Skeletal muscle tissue (tissue), 4 donors: ENCODE data around the gene AMZ1. TPM values are rescaled to one million over a fixed set of nuclear protein-coding genes. Genes with fewer than 3 reads are reported as not detected.

Experiments
- H3K27ac ChIP-seq: one replicate; pipeline ENCODE4 v1.7.0; 2013; ENCODE audit warnings: mild to moderate bottlenecking, low read depth, low read length, inconsistent platforms
- H3K27me3 ChIP-seq, 3 donors: one replicate each; pipeline ENCODE4 v1.7.0; 2013; ENCODE audit warnings: low read length in 3 of 3; ENCODE audit not compliant: control insufficient read depth in 3 of 3, insufficient read depth in 3 of 3
- H3K36me3 ChIP-seq, 3 donors: one replicate each; pipeline ENCODE4 v1.7.0; 2013; ENCODE audit warnings: low read length in 3 of 3; ENCODE audit not compliant: control insufficient read depth in 3 of 3, insufficient read depth in 3 of 3
- H3K4me1 ChIP-seq, 3 donors: one replicate each; pipeline ENCODE4 v1.7.0; 2013; ENCODE audit warnings: low read length in 3 of 3, mild to moderate bottlenecking in 3 of 3; ENCODE audit not compliant: control insufficient read depth in 3 of 3, insufficient read depth in 3 of 3
- H3K4me3 ChIP-seq, 3 donors: one replicate each; pipeline ENCODE4 v1.7.0; 2013; ENCODE audit warnings: low read length in 3 of 3
- H3K9ac ChIP-seq, 3 donors: one replicate each; pipeline ENCODE4 v1.7.0; 2013; ENCODE audit warnings: low read length in 3 of 3, mild to moderate bottlenecking in 3 of 3, moderate library complexity in 2 of 3, low read depth in 1 of 3
- H3K9me3 ChIP-seq, 3 donors: one replicate each; pipeline ENCODE4 v1.7.0; 2013; ENCODE audit warnings: low read length in 3 of 3; ENCODE audit not compliant: control insufficient read depth in 3 of 3
- total RNA-seq: library from RNA; depleted of rRNA; stranded (reverse); fragments of >200 nt; gene quantifications from one replicate; pipeline ENCODE4 v1.2.3, GENCODE V29; 2014
- donor health status: Osteomylitis.

Gene AMZ1
- total RNA-seq, 1 donor from 2014 or later, result under 0.01 TPM

DNA sequence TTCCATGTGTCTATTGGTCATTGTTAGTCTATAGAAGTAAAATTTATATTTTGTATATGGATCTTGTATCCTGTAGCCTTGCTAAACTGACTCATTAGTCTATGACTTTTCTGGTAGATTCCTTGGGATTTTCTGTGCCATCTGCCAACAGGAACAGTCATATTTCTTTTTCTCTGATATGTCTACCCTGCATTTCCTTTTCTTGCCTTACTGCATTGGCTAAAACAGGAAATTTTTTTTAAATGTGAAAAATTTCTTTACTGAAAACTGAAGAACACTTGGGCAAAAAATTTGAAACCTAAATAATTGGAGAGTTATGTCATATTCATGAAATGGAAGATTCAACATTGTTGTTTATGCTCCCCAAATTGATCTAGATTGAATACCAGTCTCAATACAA is 67.5 kb downstream of the AMZ1 start:
- peaks cover 32 to 33% (median 32%) of the 10 kb centered on the region in 3 donors for H3K4me1 ChIP-seq
- H3K4me3 ChIP-seq, result no peak overlapping the region
- H3K9me3 ChIP-seq, result no peaks in the 10 kb centered on the region
- no peak overlapping the region for H3K9ac ChIP-seq
- H3K27me3 ChIP-seq, result no peaks in the 10 kb centered on the region
- H3K27ac ChIP-seq, result no peak overlapping the region
- H3K36me3 ChIP-seq, result no peaks in the 10 kb centered on the region

DNA sequence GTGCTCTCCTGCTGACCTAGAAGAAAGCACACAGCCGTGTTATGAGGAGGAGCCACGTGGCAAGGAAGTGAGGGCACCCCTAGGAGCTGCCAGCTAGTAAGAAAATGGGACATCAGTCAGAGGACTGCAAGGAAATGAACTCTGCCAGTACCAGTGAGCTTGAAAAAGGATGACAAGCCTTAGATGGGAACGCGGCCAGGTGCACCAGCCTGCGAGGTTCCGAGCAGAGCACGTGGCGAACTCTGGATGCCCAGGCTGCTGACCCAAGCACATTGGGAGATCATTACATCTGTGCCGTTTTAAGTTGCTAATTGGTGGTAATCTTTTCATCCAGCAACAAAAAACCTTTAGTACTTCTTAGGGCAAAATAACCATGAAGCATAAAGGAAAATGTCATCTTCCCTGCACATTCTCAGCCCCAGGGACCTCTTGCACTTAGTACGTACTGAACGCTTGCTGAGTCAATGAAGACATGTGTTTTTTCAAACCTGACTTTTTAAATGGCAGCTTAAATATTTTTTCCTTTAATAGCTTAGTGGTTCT is 69.4 kb downstream of the AMZ1 start:
- peaks cover 50 to 52% (median 51%) of the 10 kb centered on the region in 3 donors for H3K4me1 ChIP-seq
- no peaks in the 10 kb centered on the region for H3K36me3 ChIP-seq
- H3K9ac ChIP-seq, result no peak overlapping the region
- H3K27ac ChIP-seq, result peak overlapping the region; percentile 82
- H3K9me3 ChIP-seq, result no peaks in the 10 kb centered on the region
- no peaks in the 10 kb centered on the region for H3K27me3 ChIP-seq
- H3K4me3 ChIP-seq, result peak overlapping the region; percentile 4 to 22 (median 14)

- peak overlapping the region in 2 of 3 donors; percentile 24 to 26 for H3K9ac ChIP-seq
These were observed 70.1 kb downstream of the AMZ1 start for GRCh38 chr7:2757904-2758672.

DNA sequence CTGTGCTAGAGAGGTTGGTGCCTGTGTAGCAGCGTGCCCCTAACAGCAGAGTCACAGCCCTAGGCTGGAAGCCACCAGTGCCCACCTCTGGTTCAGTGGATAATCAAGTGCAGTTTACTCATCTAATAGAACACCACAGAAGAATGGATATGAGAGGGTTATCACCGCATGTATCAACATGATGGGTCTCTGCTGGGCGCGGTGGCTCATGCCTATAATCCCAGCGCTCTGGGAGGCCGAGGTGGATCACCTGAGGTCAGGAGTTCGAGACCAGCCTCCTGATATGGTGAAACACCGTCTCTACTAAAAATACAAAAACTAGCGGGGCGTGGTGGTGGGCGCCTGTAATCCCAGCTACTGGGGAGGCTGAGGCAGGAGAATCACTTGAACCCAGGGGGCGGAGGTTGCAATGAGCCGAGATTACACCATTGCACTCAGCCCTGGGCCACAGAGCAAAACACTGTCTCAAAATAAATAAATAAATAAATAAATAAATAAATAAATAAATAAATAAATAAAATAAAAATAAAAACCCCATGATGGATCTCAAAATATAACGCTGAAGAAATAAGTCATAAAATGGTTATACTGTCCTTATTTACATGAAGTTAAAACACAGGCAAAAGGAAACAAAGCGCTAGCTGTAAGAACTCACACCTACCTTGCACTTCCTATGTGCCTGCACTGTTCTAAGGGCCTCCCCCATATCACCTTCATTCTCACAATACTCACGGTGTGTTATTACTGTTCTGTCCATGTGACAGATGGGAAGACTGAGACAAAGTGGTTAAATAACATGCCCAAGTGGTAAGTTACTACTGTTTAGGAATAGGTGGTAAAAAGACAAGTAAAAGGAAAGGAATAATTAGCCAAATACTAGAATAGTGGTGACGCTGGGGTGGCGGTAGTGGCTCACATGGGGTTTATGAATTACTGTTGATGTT is 70.9 kb downstream of the AMZ1 start:
- Histone ChIP-seq H3K4me1 (peaks cover 60 to 64% (median 63%) of the 10 kb centered on the region in 3 donors), H3K4me3 (peak overlapping the region in 1 of 3 donors; percentile 6), H3K36me3 (no peaks in the 10 kb centered on the region), H3K9me3 (no peaks in the 10 kb centered on the region), H3K27ac (peak overlapping the region; percentile 82), H3K27me3 (no peaks in the 10 kb centered on the region), H3K9ac (peak overlapping the region in 2 of 3 donors; percentile 24 to 26)

More at GRCh38 chr7:2757904-2758672, 70.1 kb downstream of the AMZ1 start:
- Histone ChIP-seq H3K27me3 (no peaks in the 10 kb centered on the region), H3K4me3 (peak overlapping the region; percentile 4 to 32 (median 22)), H3K27ac (peak overlapping the region; percentile 82), H3K4me1 (peaks cover 53 to 59% (median 56%) of the 10 kb centered on the region in 3 donors), H3K9me3 (no peaks in the 10 kb centered on the region), H3K36me3 (no peaks in the 10 kb centered on the region)

GRCh38 chr7:2759736-2760097 is 71.7 kb downstream of the AMZ1 start:
- Histone ChIP-seq H3K27ac (peak overlapping the region; percentile 81), H3K27me3 (no peaks in the 10 kb centered on the region), H3K36me3 (no peaks in the 10 kb centered on the region), H3K4me1 (peaks cover 60 to 64% (median 63%) of the 10 kb centered on the region in 3 donors), H3K9ac (peak overlapping the region in 2 of 3 donors; percentile 3 to 78), H3K4me3 (peak overlapping the region; percentile 18 to 77 (median 64)), H3K9me3 (no peaks in the 10 kb centered on the region)

GRCh38 chr7:2760098-2760889 is 72.3 kb downstream of the AMZ1 start:
- H3K9me3 ChIP-seq, result no peaks in the 10 kb centered on the region
- peak overlapping the region; percentile 24 to 78 (median 61) for H3K9ac ChIP-seq
- no peaks in the 10 kb centered on the region for H3K27me3 ChIP-seq
- H3K4me3 ChIP-seq, result peak overlapping the region; percentile 38 to 77 (median 64)
- H3K36me3 ChIP-seq, result no peaks in the 10 kb centered on the region
- peak overlapping the region; percentile 81 for H3K27ac ChIP-seq
- H3K4me1 ChIP-seq, result peaks cover 60 to 64% (median 63%) of the 10 kb centered on the region in 3 donors

DNA sequence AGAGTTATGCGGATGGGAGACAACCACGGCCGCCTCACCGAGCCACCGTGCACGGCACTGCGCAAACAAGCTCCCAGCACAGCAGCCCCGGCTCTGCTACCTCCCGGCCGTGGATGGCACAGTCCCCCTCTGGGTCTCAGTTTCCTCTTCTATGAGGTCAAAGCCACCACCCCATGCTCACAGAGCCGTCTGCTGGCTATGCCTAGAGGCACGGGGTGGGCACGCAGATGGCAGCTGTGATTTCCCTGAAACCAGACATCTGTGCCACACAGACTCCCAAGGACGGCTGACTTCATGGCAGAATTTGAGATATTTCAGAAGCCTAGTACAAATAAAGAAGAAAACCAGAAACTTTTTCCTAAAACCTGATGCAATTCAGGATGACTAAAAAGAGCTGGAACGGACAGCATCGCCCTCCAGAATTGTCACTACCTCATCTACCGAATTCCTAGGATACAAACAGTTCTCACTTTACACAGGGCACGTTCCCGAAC is 73.2 kb downstream of the AMZ1 start:
- Histone ChIP-seq H3K36me3 (no peaks in the 10 kb centered on the region), H3K9ac (peak overlapping the region in 2 of 3 donors; percentile 61 to 78), H3K4me3 (peak overlapping the region; percentile 38 to 77 (median 42)), H3K9me3 (no peaks in the 10 kb centered on the region), H3K27me3 (no peaks in the 10 kb centered on the region), H3K27ac (peak overlapping the region; percentile 81), H3K4me1 (peaks cover 60 to 64% (median 63%) of the 10 kb centered on the region in 3 donors)

- Histone ChIP-seq H3K4me3 (peak overlapping the region in 1 of 3 donors; percentile 52), H3K9ac (peak overlapping the region in 1 of 3 donors; percentile 72), H3K27me3 (no peaks in the 10 kb centered on the region), H3K27ac (peak overlapping the region; percentile 81), H3K36me3 (no peaks in the 10 kb centered on the region), H3K9me3 (no peaks in the 10 kb centered on the region), H3K4me1 (peaks cover 60 to 64% (median 63%) of the 10 kb centered on the region in 3 donors)
These were observed 73.9 kb downstream of the AMZ1 start for GRCh38 chr7:2761801-2762497.
